Measurements from ENCODE around the gene EPOP.

GRCh38 chr17:38702916-38703741 lies 28.4 kb upstream of the EPOP start:
- TF ChIP-seq CTCF (conservative IDR thresholded peaks at IDR 0.05; ENCODE audit: low read length) (no peak), EZH2phosphoT487 (IDR thresholded peaks at IDR 0.05; ENCODE audit: borderline replicate concordance) (no peak)

Data from Loucy (cell line).